Activated T-cell treated with anti-CD3 and anti-CD28 coated beads, Interleukin-2, amount 50 U/mL, for 72 hours (primary cell): ENCODE results near the gene BCL2L15. TPM values are rescaled to one million over a fixed set of nuclear protein-coding genes. Genes with fewer than 3 reads are reported as not detected.
"Not testable (repeated sequence)": the region's sequence is repeated elsewhere in the genome, so short reads cannot be mapped to it uniquely, and the experiment has no call there.

ENCODE experiments used
- ATAC-seq, 2 donors: fragments of 150-1000 bp; cut with Tn5 transposase; replicated peaks in 1 of 2; 2 replicates each; pipeline ENCODE4 v1.10.0; 2021; ENCODE audit warnings: moderate library complexity in 2 of 2, mild to moderate bottlenecking in 1 of 2
- DNase-seq, 2 donors: peaks; one replicate each; pipeline ENCODE4 v3.0.0; 2021 to 2022; ENCODE audit warnings: mixed read lengths in 1 of 2
- H3K27ac Mint-ChIP-seq: one replicate; pipeline ENCODE4 v1.8.0; 2022; ENCODE audit warnings: mild to moderate bottlenecking, moderate library complexity, mixed read lengths
- H3K27me3 Mint-ChIP-seq: one replicate; pipeline ENCODE4 v1.8.0; 2022; ENCODE audit warnings: low read depth, mixed read lengths
- H3K36me3 Mint-ChIP-seq, 2 donors: one replicate each; pipeline ENCODE4 v1.8.0; 2022; ENCODE audit warnings: mixed read lengths in 2 of 2, mild to moderate bottlenecking in 1 of 2; ENCODE audit not compliant: insufficient read depth in 2 of 2
- H3K4me1 Mint-ChIP-seq: one replicate; pipeline ENCODE4 v1.8.0; 2022; ENCODE audit warnings: low read depth, mixed read lengths
- H3K4me3 Mint-ChIP-seq, 2 donors: one replicate each; pipeline ENCODE4 v1.8.0; 2022; ENCODE audit warnings: mild to moderate bottlenecking in 2 of 2, mixed read lengths in 2 of 2, moderate library complexity in 2 of 2
- H3K9me3 Mint-ChIP-seq, 2 donors: one replicate each; pipeline ENCODE4 v1.8.0; 2022; ENCODE audit warnings: mixed read lengths in 2 of 2
- total RNA-seq, 2 donors: library from RNA; stranded (reverse); gene quantifications; one replicate each; pipeline ENCODE4 v1.2.3, GENCODE V29; 2022

Gene BCL2L15
- total RNA-seq, 2 donors from 2014 or later, result 1.3 to 1.7 TPM

- DNase-seq (no peak), ATAC-seq (no peak)
- Mint-ChIP-seq H3K27me3 (no peaks in the 10 kb centered on the region), H3K4me1 (peaks cover 46% of the 10 kb centered on the region), H3K27ac (peak overlapping the region; percentile 24), H3K9me3 (no peaks in the 10 kb centered on the region), H3K36me3 (peaks cover 5 to 44% of the 10 kb centered on the region in 2 donors), H3K4me3 (no peak overlapping the region)
Observed at GRCh38 chr1:113855630-113856400, 31.6 kb downstream of the BCL2L15 start.

GRCh38 chr1:113854234-113854633 is 33.1 kb downstream of the BCL2L15 start:
- Mint-ChIP-seq H3K36me3 (peaks cover 6 to 48% of the 10 kb centered on the region in 2 donors), H3K9me3 (no peaks in the 10 kb centered on the region)

GRCh38 chr1:113852694-113853093 is 34.7 kb downstream of the BCL2L15 start:
- Mint-ChIP-seq H3K36me3 (peaks cover 6 to 49% of the 10 kb centered on the region in 2 donors), H3K4me1 (peaks cover 32% of the 10 kb centered on the region)
- H3K9me3 Mint-ChIP-seq, H3K27me3 Mint-ChIP-seq, H3K4me3 Mint-ChIP-seq, ATAC-seq, DNase-seq, H3K27ac Mint-ChIP-seq: not testable (repeated sequence)

More at GRCh38 chr1:113854234-113854633, 33.1 kb downstream of the BCL2L15 start:
- peak overlapping the region; percentile 71 for H3K27ac Mint-ChIP-seq
- no peaks in the 10 kb centered on the region for H3K27me3 Mint-ChIP-seq
- H3K4me3 Mint-ChIP-seq, result peak overlapping the region in 1 of 2 donors; percentile 42
- ATAC-seq (peak; percentile 39 to 66), DNase-seq (no peak)
- H3K4me1 Mint-ChIP-seq, result peaks cover 36% of the 10 kb centered on the region

GRCh38 chr1:113850127-113850796 is 37.1 kb downstream of the BCL2L15 start:
- H3K4me1 Mint-ChIP-seq, result peaks cover 32% of the 10 kb centered on the region
- H3K4me3 Mint-ChIP-seq, result no peak overlapping the region
- no peaks in the 10 kb centered on the region for H3K27me3 Mint-ChIP-seq
- H3K9me3 Mint-ChIP-seq, result no peaks in the 10 kb centered on the region
- H3K27ac Mint-ChIP-seq, result peak overlapping the region; percentile 74
- H3K36me3 Mint-ChIP-seq, result peaks cover 19 to 51% of the 10 kb centered on the region in 2 donors
- ATAC-seq, result no peak
- DNase-seq, result no peak

GRCh38 chr1:113849072-113849471 is 38.3 kb downstream of the BCL2L15 start:
- DNase-seq (no peak), ATAC-seq (no peak)
- H3K27ac Mint-ChIP-seq, result no peak overlapping the region
- peaks cover 22% of the 10 kb centered on the region for H3K4me1 Mint-ChIP-seq
- H3K9me3 Mint-ChIP-seq, result no peaks in the 10 kb centered on the region
- H3K27me3 Mint-ChIP-seq, result no peaks in the 10 kb centered on the region
- peaks cover 16 to 43% of the 10 kb centered on the region in 2 donors for H3K36me3 Mint-ChIP-seq
- H3K4me3 Mint-ChIP-seq, result no peak overlapping the region

GRCh38 chr1:113846391-113847035 is 40.9 kb downstream of the BCL2L15 start:
- Mint-ChIP-seq H3K36me3 (peaks cover 15 to 35% of the 10 kb centered on the region in 2 donors), H3K9me3 (no peaks in the 10 kb centered on the region), H3K27ac (peak overlapping the region; percentile 82), H3K4me1 (peaks cover 13% of the 10 kb centered on the region), H3K4me3 (no peak overlapping the region), H3K27me3 (no peaks in the 10 kb centered on the region)
- no peak for ATAC-seq
- no peak for DNase-seq

GRCh38 chr1:113836534-113836933 is 50.8 kb downstream of the BCL2L15 start:
- Mint-ChIP-seq H3K4me1 (no peaks in the 10 kb centered on the region), H3K4me3 (no peak overlapping the region), H3K27me3 (no peaks in the 10 kb centered on the region), H3K9me3 (no peaks in the 10 kb centered on the region), H3K36me3 (peaks cover 5 to 36% of the 10 kb centered on the region in 2 donors), H3K27ac (no peak overlapping the region)
- DNase-seq, result no peak
- ATAC-seq, result no peak

GRCh38 chr1:113835686-113836290 is 51.6 kb downstream of the BCL2L15 start:
- Mint-ChIP-seq H3K27ac (no peak overlapping the region), H3K9me3 (no peaks in the 10 kb centered on the region), H3K4me1 (peaks cover 7% of the 10 kb centered on the region), H3K36me3 (peaks cover 5 to 38% of the 10 kb centered on the region in 2 donors), H3K27me3 (no peaks in the 10 kb centered on the region), H3K4me3 (no peak overlapping the region)
- ATAC-seq (no peak), DNase-seq (no peak)

- H3K4me3 Mint-ChIP-seq, result no peak overlapping the region
- no peak overlapping the region for H3K27ac Mint-ChIP-seq
- no peaks in the 10 kb centered on the region for H3K9me3 Mint-ChIP-seq
- ATAC-seq, result no peak
- H3K27me3 Mint-ChIP-seq, result no peaks in the 10 kb centered on the region
- DNase-seq, result no peak
- peaks cover 2 to 36% of the 10 kb centered on the region in 2 donors for H3K36me3 Mint-ChIP-seq
- H3K4me1 Mint-ChIP-seq, result peaks cover 7% of the 10 kb centered on the region
Observed at GRCh38 chr1:113834716-113835115, 52.7 kb downstream of the BCL2L15 start.

Other genes with a start within 250 kb of the BCL2L15 start
- 10 to 100 TPM; 12.9 to 16.2 TPM for gene PHTF1, start 128.1 kb downstream of the BCL2L15 start, total RNA-seq
- gene RSBN1, start 75.1 kb downstream of the BCL2L15 start, total RNA-seq, result 10 to 100 TPM; 18.4 to 23.9 TPM
- gene PTPN22, start 15.9 kb downstream of the BCL2L15 start, total RNA-seq, result 10 to 100 TPM; 59.8 to 82.5 TPM
- gene AP4B1, start 17.2 kb upstream of the BCL2L15 start, total RNA-seq, result 10 to 100 TPM; 50.5 to 68.8 TPM
- gene DCLRE1B, start 17.7 kb upstream of the BCL2L15 start, total RNA-seq, result 10 to 100 TPM; 13.8 to 17.8 TPM
- gene HIPK1, start 41.7 kb upstream of the BCL2L15 start, total RNA-seq, result 10 to 100 TPM; 74.4 to 75.6 TPM
- gene OLFML3, start 91.9 kb upstream of the BCL2L15 start, total RNA-seq, result 1 to 10 TPM in 1 of 2 donors, under 1 TPM in 1; 0.90 to 1.0 TPM